ENCODE data around the gene SEPTIN10. TPM values are rescaled to one million over a fixed set of nuclear protein-coding genes. Genes with fewer than 3 reads are reported as not detected.

Gene SEPTIN10
- total and polyA plus RNA-seq, 4 experiments from 2014 or later = 2.5 to 5.7 (median 4.2) TPM

DNA sequence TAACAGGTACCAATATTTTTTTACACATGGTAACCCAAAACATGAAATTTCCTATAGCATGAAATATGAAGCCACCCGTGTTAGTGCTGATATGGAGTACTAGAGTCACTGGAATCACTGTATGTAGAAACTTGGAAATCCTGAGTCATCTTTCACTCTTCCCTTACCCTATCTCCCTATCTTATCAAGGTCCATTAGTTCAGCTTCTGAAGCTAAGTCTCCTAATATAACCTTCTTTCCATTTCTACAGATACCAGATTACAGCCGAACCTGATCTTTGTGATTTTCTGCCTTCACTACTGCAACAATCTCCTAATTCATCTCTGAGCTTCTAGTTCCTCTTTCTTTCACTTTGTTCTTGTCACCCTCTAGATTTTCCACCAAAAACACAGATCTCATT, 59.0 kb downstream of the SEPTIN10 start:
- ChIA-PET CTCF (ENCODE audit: partially characterized antibody) (interaction anchor here (2.3 kb wide), 1 partner anchor 9 kb away, joined by 14 read pairs; no protein-coding TSS in a partner anchor), POLR2A (ENCODE audit: partially characterized antibody) (no interaction called here)
- Mint-ChIP-seq H3K9me3 (no peaks in the 10 kb centered on the region), H3K4me1 (peaks cover 0 to 1% (median 0%) of the 10 kb centered on the region in 4 donors), H3K36me3 (no peaks in the 10 kb centered on the region), H3K27me3 (peaks cover 2 to 3% of the 10 kb centered on the region in 2 donors), H3K27ac (no peak overlapping the region), H3K4me3 (no peak overlapping the region)
- Histone ChIP-seq H3K36me3 (ENCODE audit: insufficient read depth, low read length) (no peaks in the 10 kb centered on the region), H3K4me1 (ENCODE audit: insufficient read depth, low read length) (no peaks in the 10 kb centered on the region), H3K4me3 (ENCODE audit: low read length in 2 of 2) (no peak overlapping the region), H3K27ac (ENCODE audit: low read depth, low read length) (no peak overlapping the region), H3K9me3 (ENCODE audit: control insufficient read depth in 1 of 2, low read length in 2 of 2) (no peaks in the 10 kb centered on the region), H3K27me3 (ENCODE audit: insufficient read depth, low read length) (no peaks in the 10 kb centered on the region)
- intact Hi-C loops (cut with micrococcal nuclease) = no loop called here
- DNase-seq = no peak

DNA sequence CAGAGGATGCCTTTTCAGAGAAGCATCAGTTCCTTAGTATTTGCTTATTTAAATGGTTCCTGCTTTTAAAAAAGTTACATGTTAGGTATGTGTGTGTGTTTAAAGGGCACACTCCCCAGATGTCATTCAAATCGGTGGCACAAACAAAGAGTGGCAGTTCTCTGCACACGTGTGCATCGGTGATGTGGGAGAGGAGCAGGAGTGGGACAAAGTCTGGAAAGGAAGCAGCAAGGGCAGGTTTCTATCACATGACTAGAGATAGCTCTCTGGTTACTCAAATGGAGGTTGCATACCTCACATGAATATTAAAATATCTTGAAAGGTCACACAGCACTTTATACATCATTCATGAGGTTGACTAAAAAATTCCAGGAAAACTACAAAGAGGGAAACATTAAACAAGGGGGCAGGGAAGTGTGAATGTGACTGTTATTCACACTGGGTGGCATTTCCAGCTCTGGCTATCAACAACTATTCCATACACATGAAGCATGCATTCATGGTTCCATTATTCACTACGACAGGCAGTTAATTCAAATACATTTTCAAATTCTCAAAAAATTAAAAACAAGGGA, 64.7 kb downstream of the SEPTIN10 start:
- no peak overlapping the region for H3K4me3 ChIP-seq (ENCODE audit: low read length in 2 of 2)
- H3K4me1 ChIP-seq (ENCODE audit: insufficient read depth, low read length) = no peaks in the 10 kb centered on the region
- CTCF ChIA-PET (ENCODE audit: partially characterized antibody) = interaction anchor here (0.6 to 1.0 kb wide), 2 partner anchors 13 to 182 kb away, joined by 3 read pairs; no protein-coding TSS in a partner anchor
- H3K36me3 ChIP-seq (ENCODE audit: insufficient read depth, low read length) = no peaks in the 10 kb centered on the region
- no peak overlapping the region for H3K27ac ChIP-seq (ENCODE audit: low read depth, low read length)
- POLR2A ChIA-PET (ENCODE audit: partially characterized antibody) = no interaction called here
- H3K27me3 ChIP-seq (ENCODE audit: insufficient read depth, low read length) = no peaks in the 10 kb centered on the region
- DNase-seq = no peak
- Mint-ChIP-seq H3K36me3 (no peaks in the 10 kb centered on the region), H3K4me1 (peaks cover 0 to 3% (median 0%) of the 10 kb centered on the region in 4 donors), H3K9me3 (no peaks in the 10 kb centered on the region), H3K27ac (no peak overlapping the region), H3K4me3 (no peak overlapping the region), H3K27me3 (peaks cover 0 to 5% of the 10 kb centered on the region in 2 donors)
- intact Hi-C loops (cut with micrococcal nuclease) = no loop called here
- no peaks in the 10 kb centered on the region for H3K9me3 ChIP-seq (ENCODE audit: control insufficient read depth in 1 of 2, low read length in 2 of 2)

DNA sequence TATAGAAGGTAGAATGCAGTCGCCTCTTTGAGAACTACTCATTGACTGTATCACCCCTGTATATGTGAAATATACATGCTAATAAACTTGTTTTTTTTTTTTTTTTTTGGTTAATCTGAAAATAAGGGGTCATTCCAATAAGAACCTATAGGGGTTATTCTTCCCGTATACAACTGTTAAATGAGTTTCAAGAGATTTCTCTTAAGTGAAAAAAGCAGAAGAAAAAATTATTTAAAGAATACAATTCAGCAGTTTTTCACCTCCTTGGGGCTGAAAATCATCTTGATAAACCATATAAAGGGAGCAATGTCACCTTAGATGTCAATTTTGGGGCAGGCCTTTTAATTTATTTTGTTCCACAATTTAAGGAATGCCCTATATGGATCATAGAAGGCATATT, 66.5 kb downstream of the SEPTIN10 start:
- H3K27ac ChIP-seq (ENCODE audit: low read depth, low read length) = no peak overlapping the region
- DNase-seq = no peak
- no peak overlapping the region for H3K4me3 Mint-ChIP-seq
- no peak overlapping the region for H3K27ac Mint-ChIP-seq
- no peak overlapping the region for H3K4me3 ChIP-seq (ENCODE audit: low read length in 2 of 2)
- ChIA-PET POLR2A (ENCODE audit: partially characterized antibody) (no interaction called here), CTCF (ENCODE audit: partially characterized antibody) (interaction anchor here (1.0 to 2.2 kb wide), 5 partner anchors 14 to 68 kb away, joined by 3 to 7 read pairs (median 4); no protein-coding TSS in a partner anchor)
- no peaks in the 10 kb centered on the region for H3K36me3 Mint-ChIP-seq
- intact Hi-C loops (cut with micrococcal nuclease) = no loop called here
- H3K4me1 Mint-ChIP-seq = peaks cover 0 to 3% (median 0%) of the 10 kb centered on the region in 4 donors
- H3K4me1 ChIP-seq (ENCODE audit: insufficient read depth, low read length) = no peaks in the 10 kb centered on the region
- no peaks in the 10 kb centered on the region for H3K36me3 ChIP-seq (ENCODE audit: insufficient read depth, low read length)
- H3K9me3 ChIP-seq (ENCODE audit: control insufficient read depth in 1 of 2, low read length in 2 of 2) = no peaks in the 10 kb centered on the region
- no peaks in the 10 kb centered on the region for H3K9me3 Mint-ChIP-seq
- no peaks in the 10 kb centered on the region for H3K27me3 ChIP-seq (ENCODE audit: insufficient read depth, low read length)
- peaks cover 0 to 5% of the 10 kb centered on the region in 2 donors for H3K27me3 Mint-ChIP-seq

DNA sequence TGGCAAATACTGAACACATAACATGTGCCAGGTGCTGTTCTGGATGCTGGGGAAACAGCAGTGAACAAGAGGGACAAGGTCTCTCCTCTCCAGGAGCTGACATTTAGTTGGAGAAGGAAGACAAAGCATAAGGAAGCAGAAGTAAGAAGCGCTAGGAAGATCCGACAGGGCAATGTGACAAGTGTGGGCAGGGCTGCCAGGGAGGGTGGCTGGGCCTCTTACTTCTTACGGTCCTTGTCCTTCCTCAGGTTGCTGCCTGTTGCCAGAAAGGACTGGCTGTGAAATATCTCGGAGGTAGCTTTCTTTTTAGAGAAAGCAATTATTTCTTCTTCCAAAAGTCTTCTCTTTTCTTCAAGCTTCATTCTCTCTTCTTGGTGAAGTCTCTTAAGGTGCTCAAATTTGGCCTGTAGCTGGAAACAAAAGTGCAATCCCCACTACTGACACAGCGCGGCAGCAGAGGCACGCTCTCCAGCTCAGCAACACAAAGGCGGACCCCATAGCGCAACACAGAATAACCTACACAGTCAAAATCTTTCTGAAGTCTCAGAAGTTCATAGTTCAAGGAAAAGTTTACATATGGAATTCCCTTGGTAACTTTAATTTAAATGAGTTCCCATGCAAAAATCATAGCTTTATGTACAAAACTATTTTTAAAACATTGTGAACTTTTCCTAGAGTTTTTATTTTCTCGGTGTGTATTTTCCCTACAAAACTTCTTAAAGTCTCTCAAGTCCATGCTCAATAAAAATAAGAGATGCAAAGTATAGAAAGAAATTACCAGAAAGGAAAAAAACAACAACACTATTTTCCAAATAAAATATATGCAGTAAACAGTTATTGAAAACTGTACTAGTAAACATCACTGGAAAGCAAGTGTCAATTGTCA, 67.7 kb downstream of the SEPTIN10 start:
- no peaks in the 10 kb centered on the region for H3K4me1 ChIP-seq (ENCODE audit: insufficient read depth, low read length)
- Mint-ChIP-seq H3K9me3 (no peaks in the 10 kb centered on the region), H3K27ac (no peak overlapping the region), H3K4me1 (peaks cover 0 to 3% (median 0%) of the 10 kb centered on the region in 4 donors), H3K36me3 (no peaks in the 10 kb centered on the region), H3K4me3 (no peak overlapping the region), H3K27me3 (peaks cover 1 to 10% of the 10 kb centered on the region in 2 donors)
- no peak overlapping the region for H3K27ac ChIP-seq (ENCODE audit: low read depth, low read length)
- no peaks in the 10 kb centered on the region for H3K27me3 ChIP-seq (ENCODE audit: insufficient read depth, low read length)
- POLR2A ChIA-PET (ENCODE audit: partially characterized antibody) = no interaction called here
- intact Hi-C loops (cut with micrococcal nuclease) = no loop called here
- CTCF ChIA-PET (ENCODE audit: partially characterized antibody) = interaction anchor here (1.0 to 2.6 kb wide), 15 partner anchors 9 to 692 kb away, joined by 3 to 14 read pairs (median 6); no protein-coding TSS in a partner anchor
- H3K36me3 ChIP-seq (ENCODE audit: insufficient read depth, low read length) = no peaks in the 10 kb centered on the region
- peak in 4 of 5 donors; percentile 28 to 41 (median 36) for DNase-seq
- H3K9me3 ChIP-seq (ENCODE audit: control insufficient read depth in 1 of 2, low read length in 2 of 2) = no peaks in the 10 kb centered on the region
- H3K4me3 ChIP-seq (ENCODE audit: low read length in 2 of 2) = no peak overlapping the region

DNA sequence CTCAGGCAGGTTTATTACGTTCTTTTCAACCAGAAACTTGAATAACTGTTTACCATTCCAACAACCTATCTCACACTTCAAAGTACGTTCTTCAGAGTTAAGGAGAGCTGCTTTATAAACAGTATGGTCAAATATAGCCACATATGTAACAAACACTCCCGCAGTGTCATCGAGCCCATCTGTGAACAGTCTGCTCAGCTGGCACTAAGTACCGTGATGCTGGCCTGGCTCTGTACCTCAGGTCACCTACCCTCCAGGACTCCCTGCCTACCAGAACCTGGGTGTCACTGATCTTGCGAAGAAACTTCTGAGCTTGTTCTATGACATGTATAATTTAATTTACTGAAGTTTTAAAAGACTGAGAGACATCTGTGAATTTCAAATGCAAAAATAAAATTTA, 71.4 kb downstream of the SEPTIN10 start:
- Histone ChIP-seq H3K4me3 (ENCODE audit: low read length in 2 of 2) (no peak overlapping the region), H3K36me3 (ENCODE audit: insufficient read depth, low read length) (no peaks in the 10 kb centered on the region), H3K4me1 (ENCODE audit: insufficient read depth, low read length) (no peaks in the 10 kb centered on the region), H3K27me3 (ENCODE audit: insufficient read depth, low read length) (no peaks in the 10 kb centered on the region), H3K27ac (ENCODE audit: low read depth, low read length) (no peak overlapping the region), H3K9me3 (ENCODE audit: control insufficient read depth in 1 of 2, low read length in 2 of 2) (no peaks in the 10 kb centered on the region)
- Mint-ChIP-seq H3K27me3 (peaks cover 4 to 5% of the 10 kb centered on the region in 2 donors), H3K9me3 (no peaks in the 10 kb centered on the region), H3K4me1 (peaks cover 0 to 3% (median 0%) of the 10 kb centered on the region in 4 donors), H3K36me3 (no peaks in the 10 kb centered on the region), H3K4me3 (no peak overlapping the region), H3K27ac (no peak overlapping the region)
- ChIA-PET POLR2A (ENCODE audit: partially characterized antibody) (no interaction called here), CTCF (ENCODE audit: partially characterized antibody) (no interaction called here)
- intact Hi-C loops (cut with micrococcal nuclease) = no loop called here
- no peak for DNase-seq

DNA sequence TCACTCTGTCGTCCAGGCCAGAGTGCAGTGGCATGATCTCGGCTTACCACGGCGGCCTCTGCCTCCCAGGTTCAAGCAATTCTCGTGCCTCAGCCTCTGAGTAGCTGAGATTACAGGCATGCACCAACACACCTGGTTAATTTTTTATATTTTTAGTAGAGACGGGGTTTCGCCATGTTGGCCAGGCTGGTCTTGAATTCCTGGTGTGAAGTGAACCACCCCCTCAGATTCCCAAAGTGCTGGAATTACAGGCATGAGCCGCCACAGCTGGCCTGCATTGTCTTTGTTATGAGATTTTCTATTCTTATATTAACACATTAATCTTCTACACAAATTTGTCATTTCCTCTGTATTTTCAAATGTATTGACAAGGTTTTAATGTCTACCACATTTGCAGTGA, 75.2 kb downstream of the SEPTIN10 start:
- no peak for DNase-seq
- Mint-ChIP-seq H3K36me3 (no peaks in the 10 kb centered on the region), H3K9me3 (peaks cover 0 to 4% (median 0%) of the 10 kb centered on the region in 8 donors), H3K4me3 (no peak overlapping the region), H3K27ac (no peak overlapping the region), H3K27me3 (peaks cover 7 to 8% of the 10 kb centered on the region in 2 donors), H3K4me1 (no peaks in the 10 kb centered on the region)
- Histone ChIP-seq H3K36me3 (ENCODE audit: insufficient read depth, low read length) (no peaks in the 10 kb centered on the region), H3K9me3 (ENCODE audit: control insufficient read depth in 1 of 2, low read length in 2 of 2) (no peaks in the 10 kb centered on the region), H3K27ac (ENCODE audit: low read depth, low read length) (no peak overlapping the region), H3K27me3 (ENCODE audit: insufficient read depth, low read length) (no peaks in the 10 kb centered on the region), H3K4me3 (ENCODE audit: low read length in 2 of 2) (no peak overlapping the region), H3K4me1 (ENCODE audit: insufficient read depth, low read length) (no peaks in the 10 kb centered on the region)
- ChIA-PET CTCF (ENCODE audit: partially characterized antibody) (no interaction called here), POLR2A (ENCODE audit: partially characterized antibody) (no interaction called here)
- intact Hi-C loops (cut with micrococcal nuclease) = no loop called here

DNA sequence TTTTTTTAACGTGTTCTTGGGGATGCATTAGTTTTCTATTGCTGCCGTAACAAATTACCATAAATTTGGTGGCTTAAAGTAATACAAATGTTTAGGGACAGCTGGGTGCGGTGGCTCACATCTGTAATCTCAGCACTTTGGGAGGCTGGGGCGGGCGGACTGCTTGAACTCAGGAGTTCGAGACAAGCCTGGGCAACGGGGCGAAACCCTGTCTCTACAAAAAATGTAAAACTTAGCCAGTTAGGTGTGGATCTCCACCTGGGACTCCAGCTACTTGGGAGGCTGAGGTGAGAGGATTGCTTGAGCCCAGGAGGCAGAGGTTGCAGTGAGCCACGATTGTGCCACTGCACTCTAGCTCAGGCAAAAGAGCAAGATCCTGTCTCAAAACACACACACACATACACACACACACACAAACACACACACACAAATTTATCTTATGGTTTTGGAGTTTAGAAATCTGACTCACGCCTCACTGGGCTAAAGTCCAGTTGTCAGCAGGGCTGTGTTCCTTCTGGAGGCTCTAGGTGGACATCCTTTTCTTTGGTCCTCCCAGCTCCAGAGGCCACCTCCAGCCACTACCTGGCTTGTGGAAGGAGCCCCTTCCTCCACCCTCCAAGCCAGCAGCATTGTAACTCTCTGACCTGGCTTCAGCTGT, 76.1 kb downstream of the SEPTIN10 start:
- H3K27me3 ChIP-seq (ENCODE audit: insufficient read depth, low read length) = no peaks in the 10 kb centered on the region
- Mint-ChIP-seq H3K4me1 (no peaks in the 10 kb centered on the region), H3K27ac (peak overlapping the region in 1 of 7 donors; percentile 41), H3K36me3 (no peaks in the 10 kb centered on the region), H3K4me3 (no peak overlapping the region), H3K9me3 (peaks cover 0 to 4% (median 0%) of the 10 kb centered on the region in 8 donors), H3K27me3 (peaks cover 7 to 10% of the 10 kb centered on the region in 2 donors)
- no peak overlapping the region for H3K27ac ChIP-seq (ENCODE audit: low read depth, low read length)
- intact Hi-C loops (cut with micrococcal nuclease) = no loop called here
- CTCF ChIA-PET (ENCODE audit: partially characterized antibody) = no interaction called here
- POLR2A ChIA-PET (ENCODE audit: partially characterized antibody) = no interaction called here
- H3K9me3 ChIP-seq (ENCODE audit: control insufficient read depth in 1 of 2, low read length in 2 of 2) = no peaks in the 10 kb centered on the region
- no peaks in the 10 kb centered on the region for H3K4me1 ChIP-seq (ENCODE audit: insufficient read depth, low read length)
- no peak overlapping the region for H3K4me3 ChIP-seq (ENCODE audit: low read length in 2 of 2)
- no peak for DNase-seq
- no peaks in the 10 kb centered on the region for H3K36me3 ChIP-seq (ENCODE audit: insufficient read depth, low read length)
